Common myeloid progenitor, CD34-positive (primary cell): ENCODE measurements around the gene CA4.

ENCODE experiments used
- CTCF ChIA-PET: fragments of 350-600 bp; sonication (Branson Sonifier 250); formaldehyde crosslinking; loops from one replicate; lab custom pipeline; 2021; ENCODE audit warnings: antibody characterized with exemption; lab: Charles Lee
- POLR2A ChIA-PET: fragments of 350-600 bp; sonication (Branson Sonifier 250); formaldehyde crosslinking; loops from one replicate; lab custom pipeline; 2021; ENCODE audit warnings: antibody characterized with exemption; lab: Charles Lee
- DNase-seq, 3 donors: peaks; one replicate each; pipeline versions ENCODE4 v3.0.0 to v3.0.0-alpha.2; 2013
- H3K27ac ChIP-seq, 2 experiments: 1 replicate in 1 of 2; 2 replicates in 1 of 2; pipeline ENCODE4 v1.7.0; 2013; ENCODE audit warnings: inconsistent platforms in 2 of 2, low read length in 2 of 2, mild to moderate bottlenecking in 2 of 2, low read depth in 1 of 2, moderate library complexity in 1 of 2; ENCODE audit not compliant: severe bottlenecking in 2 of 2, insufficient read depth in 1 of 2, poor library complexity in 1 of 2
- H3K27me3 ChIP-seq, 5 experiments: replicated peaks in 2 of 5; 1 replicate in 3 of 5; 2 replicates in 2 of 5; pipeline versions ENCODE4 v1.6.1 to v1.7.0; 2013; ENCODE audit warnings: low read length in 4 of 5, mild to moderate bottlenecking in 2 of 5, moderate library complexity in 2 of 5, inconsistent platforms in 1 of 5; ENCODE audit not compliant: insufficient read depth in 5 of 5, control insufficient read depth in 4 of 5
- H3K36me3 ChIP-seq, 4 experiments: 1 replicate in 2 of 4; 2 replicates in 2 of 4; pipeline versions ENCODE4 v1.6.1 to v1.7.0; 2013; ENCODE audit warnings: low read length in 3 of 4, control low read depth in 1 of 4, mild to moderate bottlenecking in 1 of 4; ENCODE audit not compliant: control insufficient read depth in 4 of 4, insufficient read depth in 4 of 4
- H3K4me1 ChIP-seq, 4 experiments: 1 replicate in 3 of 4; 2 replicates in 1 of 4; pipeline versions ENCODE4 v1.6.1 to v1.7.1; 2013; ENCODE audit warnings: low read length in 3 of 4, mild to moderate bottlenecking in 3 of 4, control low read depth in 1 of 4, inconsistent platforms in 1 of 4, moderate library complexity in 1 of 4; ENCODE audit not compliant: control insufficient read depth in 4 of 4, insufficient read depth in 4 of 4; ENCODE audit errors: control extremely low read depth in 1 of 4
- H3K4me3 ChIP-seq, 7 experiments: 1 replicate in 4 of 7; 2 replicates in 3 of 7; pipeline versions ENCODE4 v1.5.1 to v1.7.0; 2013; ENCODE audit warnings: mild to moderate bottlenecking in 7 of 7, low read length in 6 of 7, moderate library complexity in 6 of 7, inconsistent platforms in 2 of 7, low read depth in 2 of 7, control low read depth in 1 of 7; ENCODE audit not compliant: insufficient read depth in 4 of 7, control insufficient read depth in 1 of 7; ENCODE audit errors: extremely low read depth in 1 of 7
- H3K9me3 ChIP-seq, 5 experiments: 1 replicate in 4 of 5; 2 replicates in 1 of 5; pipeline versions ENCODE4 v1.6.1 to v1.7.1; 2013; ENCODE audit warnings: low read length in 4 of 5, mild to moderate bottlenecking in 2 of 5, inconsistent platforms in 1 of 5, low read depth in 1 of 5, moderate library complexity in 1 of 5; ENCODE audit not compliant: control insufficient read depth in 4 of 5, insufficient read depth in 2 of 5; ENCODE audit errors: control extremely low read depth in 1 of 5
- WGBS: methylation state at CpG from one replicate; pipeline ENCODE4 v1.1.5; 2013; ENCODE audit not compliant: insufficient coverage; 5-methylcytosine and 5-hydroxymethylcytosine counted together

Gene CA4

DNA sequence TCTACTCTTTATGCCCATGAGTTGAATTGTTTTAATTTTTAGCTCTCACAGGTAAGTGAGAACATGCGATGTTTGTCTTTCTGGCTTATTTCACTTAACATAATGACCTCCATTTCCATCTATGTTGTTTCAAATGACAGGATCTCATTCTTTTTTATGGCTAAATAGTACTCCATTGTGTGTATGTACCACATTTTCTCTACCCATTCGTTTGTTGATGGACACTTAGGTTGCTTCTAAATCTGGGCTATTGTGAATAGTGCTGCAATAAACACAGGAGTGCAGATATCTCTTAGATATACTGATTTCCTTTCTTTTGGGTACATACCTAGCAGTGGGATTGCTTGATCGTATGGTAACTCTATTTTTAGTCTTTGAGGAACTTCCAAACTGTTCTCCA lies 19.3 kb upstream of the CA4 start:
- ChIA-PET POLR2A (no interaction called here), CTCF (interaction anchor here (1.1 kb wide), 1 partner anchor 11 kb away, joined by 3 read pairs; no protein-coding TSS in a partner anchor)
- no CpG with 5 or more reads among the region's 3 CpGs for WGBS
- no peaks in the 10 kb centered on the region for H3K9me3 ChIP-seq
- H3K27me3 ChIP-seq = peaks cover 0 to 3% (median 0%) of the 10 kb centered on the region in 5 experiments
- no peak overlapping the region for H3K27ac ChIP-seq
- peaks cover 7 to 15% (median 13%) of the 10 kb centered on the region in 4 experiments for H3K4me1 ChIP-seq
- no peak overlapping the region for H3K4me3 ChIP-seq
- H3K36me3 ChIP-seq = peaks cover 0 to 6% (median 0%) of the 10 kb centered on the region in 4 experiments
- no peak for DNase-seq

- peak; percentile 49 to 70 (median 66) for DNase-seq
- CTCF ChIA-PET = no interaction called here
Measured at GRCh38 chr17:60134396-60135150, 15.2 kb upstream of the CA4 start.

DNA sequence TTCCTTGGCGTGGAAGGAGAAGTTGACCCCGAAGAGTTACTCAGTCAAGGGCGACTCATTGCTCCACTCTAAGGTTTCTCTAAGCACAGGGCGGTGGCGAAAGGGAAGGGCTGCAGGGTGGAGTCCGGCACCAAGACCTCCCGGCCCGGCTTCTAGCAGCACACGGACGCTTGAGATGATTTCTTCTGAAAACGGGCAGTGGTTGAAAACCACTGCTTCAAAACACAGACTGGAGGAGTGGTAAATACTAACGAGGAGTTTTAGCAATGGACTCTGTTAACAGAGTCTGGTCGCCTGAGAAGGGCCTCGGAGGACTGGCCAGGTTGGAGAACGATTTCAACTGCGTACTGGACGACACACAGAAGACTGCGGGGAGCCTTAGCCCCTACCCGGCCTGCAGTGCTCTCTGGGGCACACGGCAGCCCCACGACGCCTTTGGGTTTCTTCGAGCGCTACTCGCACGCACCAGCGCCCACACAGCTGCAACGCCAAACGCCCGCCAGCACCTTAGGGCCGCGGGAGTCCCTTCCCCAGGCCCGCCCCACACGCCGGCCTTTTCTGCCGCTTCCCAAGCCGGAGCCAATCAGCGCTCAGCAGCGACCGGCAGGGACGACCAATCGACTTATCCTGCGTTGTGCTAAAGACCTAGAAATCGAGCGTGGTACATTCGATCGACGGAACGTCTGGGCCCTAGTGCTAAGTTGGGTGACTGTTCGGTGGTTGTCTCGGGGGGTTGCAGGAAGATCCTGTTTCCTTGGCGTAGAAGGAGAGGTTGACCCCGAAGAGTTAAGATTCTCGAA lies 14.4 kb upstream of the CA4 start:
- Histone ChIP-seq H3K9me3 (no peaks in the 10 kb centered on the region), H3K4me3 (peak overlapping the region; percentile 37 to 91 (median 77)), H3K4me1 (peaks cover 7 to 29% (median 27%) of the 10 kb centered on the region in 4 experiments), H3K27me3 (peaks cover 0 to 42% (median 19%) of the 10 kb centered on the region in 5 experiments), H3K27ac (peak overlapping the region in 1 of 2 experiments; percentile 29), H3K36me3 (peaks cover 0 to 6% (median 0%) of the 10 kb centered on the region in 4 experiments)
- 3% methylated on average over 48 of the region's 54 CpGs for WGBS
- POLR2A ChIA-PET = no interaction called here
- CTCF ChIA-PET = no interaction called here
- DNase-seq = peak; percentile 86 to 94 (median 92)

More at GRCh38 chr17:60134396-60135150, 15.2 kb upstream of the CA4 start:
- 16% methylated on average over 6 of the region's 16 CpGs for WGBS
- peak overlapping the region in 1 of 2 experiments; percentile 29 for H3K27ac ChIP-seq
- H3K4me3 ChIP-seq = peak overlapping the region; percentile 37 to 91 (median 77)
- H3K9me3 ChIP-seq = no peaks in the 10 kb centered on the region
- peaks cover 7 to 24% (median 22%) of the 10 kb centered on the region in 4 experiments for H3K4me1 ChIP-seq
- POLR2A ChIA-PET = no interaction called here
- H3K27me3 ChIP-seq = peaks cover 0 to 34% (median 15%) of the 10 kb centered on the region in 5 experiments
- H3K36me3 ChIP-seq = peaks cover 0 to 6% (median 0%) of the 10 kb centered on the region in 4 experiments

- H3K27me3 ChIP-seq = peaks cover 0 to 49% (median 25%) of the 10 kb centered on the region in 5 experiments
- H3K27ac ChIP-seq = no peak overlapping the region
- no peaks in the 10 kb centered on the region for H3K9me3 ChIP-seq
- H3K4me3 ChIP-seq = peak overlapping the region in 4 of 7 experiments; percentile 76 to 91 (median 82)
- ChIA-PET CTCF (interaction anchor here (0.9 kb wide), 1 partner anchor 11 kb away, joined by 3 read pairs; no protein-coding TSS in a partner anchor), POLR2A (no interaction called here)
- H3K4me1 ChIP-seq = peaks cover 7 to 33% (median 30%) of the 10 kb centered on the region in 4 experiments
- WGBS = 79% methylated on average over 12 of the region's 13 CpGs
- peaks cover 0 to 6% (median 0%) of the 10 kb centered on the region in 4 experiments for H3K36me3 ChIP-seq
- no peak for DNase-seq
Measured at GRCh38 chr17:60135951-60136666, 13.7 kb upstream of the CA4 start.

GRCh38 chr17:60137731-60138130 lies 12.0 kb upstream of the CA4 start:
- WGBS = no CpG with 5 or more reads among the region's 1 CpG
- CTCF ChIA-PET = interaction anchor here (0.7 to 2.0 kb wide), 3 partner anchors 8 to 34 kb away, joined by 3 to 8 read pairs (median 5); no protein-coding TSS in a partner anchor
- Histone ChIP-seq H3K4me1 (peaks cover 7 to 47% (median 40%) of the 10 kb centered on the region in 4 experiments), H3K27ac (no peak overlapping the region), H3K9me3 (no peaks in the 10 kb centered on the region), H3K4me3 (no peak overlapping the region), H3K27me3 (peaks cover 0 to 66% (median 31%) of the 10 kb centered on the region in 5 experiments), H3K36me3 (peaks cover 0 to 3% (median 0%) of the 10 kb centered on the region in 4 experiments)
- no peak for DNase-seq
- POLR2A ChIA-PET = no interaction called here

DNA sequence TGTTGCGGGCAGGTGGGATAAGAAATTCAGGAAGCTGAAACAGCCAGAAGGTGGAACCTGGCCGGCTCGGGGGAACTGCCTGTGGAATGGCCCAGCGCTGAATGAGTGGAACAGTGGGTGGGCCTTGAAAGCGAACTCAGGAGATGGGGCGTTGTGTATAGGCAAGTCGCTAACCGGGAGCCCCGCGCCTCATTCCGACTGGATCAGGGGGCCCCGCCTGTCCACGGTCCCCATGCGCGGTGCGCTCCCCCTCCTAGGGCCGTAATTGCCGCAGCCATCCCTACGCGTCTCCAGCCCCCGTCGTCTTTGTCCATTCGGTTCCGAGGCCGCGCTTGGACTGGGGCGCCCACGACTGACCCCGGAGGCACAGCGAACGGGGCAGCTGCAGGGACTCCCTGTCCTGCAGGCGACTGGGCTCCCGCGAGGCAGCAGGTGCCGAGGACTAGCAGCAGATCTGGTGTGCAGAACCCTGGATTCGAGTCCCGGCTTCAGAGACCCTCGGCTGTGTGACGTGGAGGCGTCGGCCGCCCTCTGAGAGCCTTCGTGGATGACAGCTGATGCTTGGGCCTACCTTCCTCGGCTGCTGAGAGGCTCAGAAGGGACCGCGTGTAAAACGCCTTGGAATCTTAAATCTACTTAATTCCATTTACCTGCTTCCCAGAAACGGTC lies 10.9 kb upstream of the CA4 start:
- Histone ChIP-seq H3K27me3 (peaks cover 0 to 73% (median 31%) of the 10 kb centered on the region in 5 experiments), H3K4me3 (peak overlapping the region in 3 of 7 experiments; percentile 48 to 65 (median 53)), H3K9me3 (no peaks in the 10 kb centered on the region), H3K36me3 (no peaks in the 10 kb centered on the region), H3K27ac (no peak overlapping the region), H3K4me1 (peaks cover 7 to 52% (median 46%) of the 10 kb centered on the region in 4 experiments)
- 14% methylated on average over 48 of the region's 48 CpGs for WGBS
- DNase-seq = no peak
- ChIA-PET CTCF (interaction anchor here (1.9 to 3.4 kb wide), 3 partner anchors 13 to 32 kb away, joined by 5 to 25 read pairs (median 8); no protein-coding TSS in a partner anchor), POLR2A (no interaction called here)
